GM12865 (cell line): ENCODE data around the gene PPARG.

Experiments used
- DNase-seq: peaks from one replicate; pipeline ENCODE4 v3.0.0; 2010; ENCODE audit warnings: low read depth
- H3K4me3 ChIP-seq: 2 replicates; pipeline ENCODE4 v1.5.1; 2011; ENCODE audit warnings: mild to moderate bottlenecking, low read depth, low read length, control low read depth
- CTCF ChIP-seq: IDR thresholded peaks from 2 replicates; pipeline ENCODE4 v1.5.1; 2011; ENCODE audit warnings: low read length, control low read depth, low read depth, inconsistent platforms; ENCODE audit not compliant: insufficient read depth; ENCODE audit errors: missing control alignments

The PPARG gene

GRCh38 chr3:12286927-12287726 lies 1.7 kb upstream of the PPARG start:
- no peak for TF ChIP-seq CTCF
- no peak for DNase-seq
- no peak overlapping the region for H3K4me3 ChIP-seq

- H3K4me3 ChIP-seq: no peak overlapping the region
- no peak for DNase-seq
- no peak for TF ChIP-seq CTCF
These were observed 1.1 kb upstream of the PPARG start for GRCh38 chr3:12287727-12288181.

GRCh38 chr3:12289524-12289923 lies 654 bp downstream of the PPARG start:
- DNase-seq: no peak

GRCh38 chr3:12292770-12293169 lies 3.9 kb downstream of the PPARG start:
- TF ChIP-seq CTCF: no peak
- DNase-seq: no peak
- H3K4me3 ChIP-seq: no peak overlapping the region

More at GRCh38 chr3:12289524-12289923, 654 bp downstream of the PPARG start:
- TF ChIP-seq CTCF: no peak
- no peak overlapping the region for H3K4me3 ChIP-seq

- H3K4me3 ChIP-seq: no peak overlapping the region
- no peak for TF ChIP-seq CTCF
- no peak for DNase-seq
These were observed 6.2 kb downstream of the PPARG start for GRCh38 chr3:12294885-12295580.

- no peak for DNase-seq
- H3K4me3 ChIP-seq: no peak overlapping the region
- no peak for TF ChIP-seq CTCF
These were observed 7.6 kb downstream of the PPARG start for GRCh38 chr3:12296511-12296910.
